ENCODE results near the gene NNMT. TPM values are rescaled to one million over a fixed set of nuclear protein-coding genes. Genes with fewer than 3 reads are reported as not detected.

Gene NNMT
- total RNA-seq, 1 experiment from 2014 or later: not detected

- H4K91ac ChIP-seq (ENCODE audit: insufficient read length, low read depth, low read length): no peak overlapping the region
Measured at GRCh38 chr11:114354076-114354475, 57.9 kb downstream of the NNMT start.

More at GRCh38 chr11:114354076-114354475, 57.9 kb downstream of the NNMT start:
- Histone ChIP-seq H3K23me2 (ENCODE audit: insufficient read length, low read depth, low read length, poor library complexity, severe bottlenecking) (no peaks in the 10 kb centered on the region), H4K5ac (ENCODE audit: insufficient read length, low read depth, low read length) (no peak overlapping the region), H3K9ac (ENCODE audit: extremely low read depth, insufficient read length, low read length) (no peak overlapping the region), H3K79me2 (ENCODE audit: insufficient read depth, low read length) (no peaks in the 10 kb centered on the region), H2BK12ac (ENCODE audit: insufficient read length, low read depth, low read length) (no peak overlapping the region), H2AK5ac (ENCODE audit: insufficient read length, low read length) (no peak overlapping the region), H3K9me3 (ENCODE audit: control insufficient read depth, low read depth, low read length) (no peaks in the 10 kb centered on the region), H4K20me1 (ENCODE audit: control insufficient read depth, insufficient read depth, insufficient read length) (no peaks in the 10 kb centered on the region), H3K27ac (ENCODE audit: insufficient read length, low read depth, low read length) (no peak overlapping the region), H3K14ac (ENCODE audit: insufficient read depth, low read length) (no peak overlapping the region), H4K8ac (replicated peaks; ENCODE audit: insufficient read length, low read depth, low read length) (no peak overlapping the region), H3K4me2 (ENCODE audit: insufficient read depth, insufficient read length, low read length) (no peak overlapping the region), H2BK20ac (ENCODE audit: low read depth, low read length, poor library complexity, severe bottlenecking) (no peak overlapping the region), H2BK120ac (ENCODE audit: low read depth, low read length, poor library complexity, severe bottlenecking) (no peak overlapping the region), H2AFZ (ENCODE audit: low read length) (no peak overlapping the region), H3K4ac (ENCODE audit: low read depth, low read length) (no peak overlapping the region), H3T11ph (ENCODE audit: low read length) (no peak overlapping the region), H3K18ac (ENCODE audit: insufficient read length, low read depth, low read length) (no peak overlapping the region), H3K23ac (ENCODE audit: insufficient read length, low read depth, low read length) (no peak overlapping the region), H3K4me1 (ENCODE audit: insufficient read depth, low read length) (no peaks in the 10 kb centered on the region), H2BK5ac (ENCODE audit: insufficient read length, low read length) (no peak overlapping the region), H3K27me3 (ENCODE audit: insufficient read depth, low read length) (no peaks in the 10 kb centered on the region), H3K79me1 (ENCODE audit: insufficient read depth, low read depth, low read length, poor library complexity, severe bottlenecking) (no peaks in the 10 kb centered on the region), H3K56ac (ENCODE audit: insufficient read length, low read depth, low read length) (no peak overlapping the region), H2BK15ac (ENCODE audit: low read depth, low read length) (no peak overlapping the region)
- no peaks in the 10 kb centered on the region for H3K9me3 Mint-ChIP-seq
- no CpG with 5 or more reads among the region's 3 CpGs for WGBS (ENCODE audit: extremely low coverage, insufficient read length, low lambda C conversion rate)
- no peak for TF ChIP-seq CTCF (conservative IDR thresholded peaks at IDR 0.05)
- H3K27ac Mint-ChIP-seq: no peak overlapping the region
- DNase-seq: no peak
- H3K4me1 Mint-ChIP-seq: 0 out of 4 replicates have a peak, but pooled peaks cover 4 to 5% of the 10 kb centered on the region in 2 experiments
- H3K4me3 Mint-ChIP-seq: no peak overlapping the region
- no peaks in the 10 kb centered on the region for H3K36me3 Mint-ChIP-seq (ENCODE audit: insufficient read depth in 1 of 3, low read depth in 3 of 3)
- no peaks in the 10 kb centered on the region for H3K27me3 Mint-ChIP-seq (ENCODE audit: low read depth)
